ENCODE data around the gene KPTN.

The KPTN gene

DNA sequence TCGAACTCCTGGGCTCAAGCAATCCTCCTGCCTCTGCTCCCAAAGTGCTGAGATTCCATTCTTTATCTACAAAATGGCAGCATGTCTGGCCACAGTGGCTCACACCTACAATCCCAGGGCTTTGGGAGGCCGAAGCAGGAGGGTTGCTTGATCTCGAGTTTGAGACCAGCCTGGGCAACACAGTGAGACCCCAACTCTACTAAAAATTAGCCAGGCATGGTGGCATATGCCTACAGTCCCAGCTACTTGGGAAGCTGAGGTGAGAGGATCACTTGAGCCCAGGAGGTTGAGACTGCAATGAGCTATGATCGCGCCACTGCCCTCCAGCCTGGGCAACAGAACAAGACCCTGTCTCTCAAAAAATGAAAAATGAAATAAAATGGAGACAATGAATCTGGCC is 24.7 kb upstream of the KPTN start:
- DNase-seq = no peak

DNA sequence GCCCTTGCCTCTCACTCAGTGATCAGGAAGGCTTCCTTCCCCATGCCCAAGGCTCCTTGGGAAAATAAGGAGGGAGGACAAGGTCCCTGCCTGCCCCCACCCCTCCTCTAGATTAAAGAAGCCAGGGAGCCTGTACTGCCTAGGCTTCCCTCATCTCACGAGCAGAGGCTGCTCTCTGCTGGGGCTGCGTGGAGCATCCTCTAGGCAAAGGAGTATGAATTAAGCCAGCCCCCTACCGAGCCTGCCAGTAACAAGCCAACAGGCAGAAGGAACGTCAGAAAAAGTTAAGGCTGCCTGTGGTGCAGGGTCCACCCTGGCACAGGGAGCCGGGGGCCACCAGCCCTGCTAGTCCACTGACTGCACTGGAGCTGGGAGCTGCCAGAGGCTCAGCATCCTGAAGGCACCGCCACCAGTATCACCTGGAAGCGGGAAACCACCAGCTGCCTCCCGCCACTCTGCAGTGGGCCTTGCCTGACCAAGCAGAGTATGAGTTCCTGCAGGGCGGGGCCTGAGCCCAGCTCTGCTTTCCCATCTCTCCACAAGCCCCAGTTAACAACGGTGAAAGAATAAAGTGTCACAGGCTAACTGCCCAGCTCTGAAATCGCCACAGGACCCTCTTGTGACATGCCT is 24.0 kb upstream of the KPTN start:
- DNase-seq = no peak

DNA sequence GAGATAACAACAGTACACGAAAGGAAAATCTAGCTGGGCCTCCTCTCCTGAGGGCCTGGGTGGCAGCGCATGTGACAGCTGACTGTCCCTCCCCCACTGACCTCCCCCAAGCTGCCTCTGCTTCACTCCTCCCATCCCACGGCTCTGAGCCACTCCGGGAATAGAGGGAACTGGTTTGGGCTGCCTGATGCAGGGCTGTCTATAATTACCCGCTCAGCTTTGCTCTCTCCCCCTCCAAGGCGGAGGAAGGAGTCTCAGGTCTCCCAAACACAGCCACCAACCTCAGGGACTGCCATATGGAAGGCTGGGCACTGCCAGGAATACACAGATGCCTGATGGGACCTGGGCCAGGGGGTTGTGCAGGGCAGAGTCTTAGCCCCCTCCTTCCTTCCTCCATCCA is 23.0 kb upstream of the KPTN start:
- DNase-seq = no peak

DNA sequence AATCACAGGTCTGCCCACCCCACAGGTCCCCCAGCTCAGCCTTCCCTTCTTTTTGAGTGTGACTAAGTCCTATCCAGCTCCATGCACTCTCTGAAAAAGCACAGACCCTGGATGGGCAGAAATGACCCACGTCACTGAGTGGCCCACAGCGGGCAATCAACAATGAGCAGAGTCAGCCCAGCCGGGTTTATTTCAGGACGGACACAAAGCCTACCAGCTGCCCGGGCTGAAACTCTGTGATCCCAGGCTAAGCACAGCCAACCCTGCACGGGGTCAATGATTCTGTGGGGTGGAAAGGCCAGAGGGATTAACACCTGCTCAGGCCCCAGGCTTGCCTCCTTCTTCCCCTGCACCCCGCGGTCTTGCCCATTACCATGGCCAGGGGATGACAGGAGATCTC is 22.4 kb upstream of the KPTN start:
- DNase-seq = no peak

DNA sequence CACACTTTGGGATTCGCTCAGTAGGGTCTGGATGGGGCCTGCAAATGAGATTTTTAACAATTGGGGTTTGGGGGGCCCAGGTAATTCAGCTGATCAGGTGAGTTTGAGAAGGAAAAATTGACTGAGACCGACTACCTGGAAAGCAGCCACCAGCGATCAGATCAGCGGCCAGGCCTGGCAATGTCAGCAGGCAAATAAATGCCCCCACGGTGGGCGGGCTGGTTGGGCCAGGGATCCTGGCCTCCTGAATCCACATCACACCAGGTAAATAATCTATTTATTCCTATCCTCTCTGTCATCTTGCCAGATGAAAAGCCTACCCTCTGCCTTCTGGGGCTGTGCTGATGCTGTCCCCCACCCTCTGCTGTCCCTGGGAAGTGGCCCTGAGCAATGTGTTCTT is 21.5 kb upstream of the KPTN start:
- no peak for DNase-seq

DNA sequence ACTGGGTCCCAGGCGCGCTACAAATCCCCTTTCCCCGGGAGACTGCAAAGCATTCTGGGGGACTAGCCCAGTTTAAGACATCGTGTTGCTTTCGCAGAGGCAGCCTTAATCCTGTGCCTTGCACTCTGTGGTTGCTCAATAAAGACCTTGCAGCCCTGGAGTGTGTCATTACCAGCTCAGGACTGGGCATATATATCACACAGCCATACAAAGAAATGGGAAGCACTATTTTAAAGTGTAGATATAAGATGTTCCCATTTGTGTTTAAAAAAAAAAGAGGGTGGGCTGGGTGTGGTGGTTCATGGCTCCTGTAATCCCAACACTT is 19.8 kb upstream of the KPTN start:
- DNase-seq = no peak

DNA sequence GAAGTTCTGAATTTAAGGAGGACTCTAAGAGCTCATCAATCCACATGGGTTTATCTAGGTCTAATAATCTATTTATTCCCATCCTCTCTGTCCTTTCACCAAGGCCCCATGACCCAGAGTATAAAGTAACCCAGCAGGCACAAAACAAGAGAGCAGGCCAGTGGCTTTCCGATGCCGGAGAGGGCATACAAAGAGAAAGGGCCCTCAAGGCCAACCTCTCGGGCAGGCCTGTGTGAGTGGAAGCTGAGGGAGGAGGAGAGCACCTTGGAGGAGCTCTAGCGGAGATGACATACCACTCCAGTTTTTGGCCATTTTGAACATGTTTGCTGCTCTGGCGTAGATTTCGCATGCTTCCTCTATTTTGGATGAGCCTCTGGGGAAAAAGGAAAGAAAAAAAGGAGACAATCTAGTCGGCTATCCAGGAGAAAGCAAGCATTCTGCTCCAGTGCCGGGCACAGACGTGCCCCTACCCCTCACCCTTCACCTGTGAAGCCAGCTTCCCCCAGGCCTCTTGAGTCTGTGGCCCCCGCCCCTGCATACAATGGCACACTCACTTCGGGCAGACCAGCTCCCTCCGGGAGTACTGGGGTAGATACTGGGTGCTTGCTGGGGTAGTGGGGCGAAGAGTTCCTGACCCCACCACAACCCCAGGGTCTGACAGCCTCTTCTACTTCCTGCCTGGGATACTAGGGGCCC is 19.3 kb upstream of the KPTN start:
- DNase-seq = no peak

DNA sequence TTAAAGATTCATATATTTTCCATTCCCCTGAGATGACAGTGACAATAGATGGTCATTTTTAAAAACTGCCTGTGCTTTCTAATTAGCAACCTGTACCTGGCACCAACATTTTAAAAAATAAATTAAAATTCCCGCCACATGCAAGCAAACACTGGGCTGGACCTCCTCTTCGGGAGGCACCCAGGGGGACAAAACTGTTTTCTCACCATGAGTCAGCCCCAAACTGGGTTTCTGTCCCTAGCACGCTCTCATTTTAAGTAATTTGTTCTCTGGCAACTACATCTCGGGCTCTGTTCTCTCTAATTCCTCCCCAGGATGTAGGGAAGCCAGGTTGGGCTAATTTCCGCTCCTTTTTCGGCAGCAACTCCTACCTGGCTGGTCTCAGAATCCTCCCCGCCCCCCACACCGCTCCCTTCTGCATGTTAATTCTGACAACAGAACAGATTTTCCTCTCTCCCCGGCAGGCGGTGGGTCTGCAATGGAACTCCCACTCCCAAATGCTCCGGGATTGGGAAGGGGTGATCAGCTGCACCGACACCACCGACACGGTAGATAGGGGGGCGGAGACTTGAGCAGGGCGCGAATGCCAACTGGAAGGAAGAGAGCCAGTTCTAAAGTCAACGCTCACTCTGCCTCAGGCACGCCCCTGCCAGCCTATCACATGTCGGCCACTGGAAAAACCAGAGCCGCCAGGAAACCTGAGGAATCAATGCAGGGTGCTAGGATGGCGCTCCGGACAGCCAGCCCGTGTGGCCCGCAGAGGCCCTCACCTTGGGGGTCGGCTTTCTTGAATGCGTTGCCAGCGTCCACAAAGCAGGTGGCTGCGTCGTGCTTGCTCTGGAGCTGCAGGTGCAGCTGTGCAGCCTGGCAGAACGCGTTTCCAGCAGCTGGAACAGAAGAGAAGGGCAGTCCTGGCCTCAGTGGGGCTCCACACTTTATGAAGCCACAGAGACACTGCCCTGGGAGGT is 16.1 kb upstream of the KPTN start:
- no peak for DNase-seq

DNA sequence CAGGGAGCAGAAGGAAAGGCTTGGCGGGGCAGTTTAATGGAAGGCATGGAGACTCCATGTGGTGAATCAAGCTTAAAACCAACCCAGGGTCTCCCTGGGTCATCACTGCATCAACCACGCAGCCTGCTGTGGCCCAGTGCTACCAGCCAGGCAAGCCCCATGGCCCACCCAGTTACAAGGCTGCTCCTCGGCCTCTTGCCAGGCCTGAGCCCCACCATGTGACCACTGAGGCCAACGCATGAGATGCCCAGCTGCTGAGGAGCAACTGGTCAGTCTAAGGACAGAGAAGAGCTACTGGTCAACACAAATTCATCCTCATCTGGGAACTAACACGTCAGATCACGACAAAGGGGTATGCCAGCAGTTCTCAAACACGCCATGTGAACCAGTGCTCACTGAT is 15.4 kb upstream of the KPTN start:
- no peak for DNase-seq

DNA sequence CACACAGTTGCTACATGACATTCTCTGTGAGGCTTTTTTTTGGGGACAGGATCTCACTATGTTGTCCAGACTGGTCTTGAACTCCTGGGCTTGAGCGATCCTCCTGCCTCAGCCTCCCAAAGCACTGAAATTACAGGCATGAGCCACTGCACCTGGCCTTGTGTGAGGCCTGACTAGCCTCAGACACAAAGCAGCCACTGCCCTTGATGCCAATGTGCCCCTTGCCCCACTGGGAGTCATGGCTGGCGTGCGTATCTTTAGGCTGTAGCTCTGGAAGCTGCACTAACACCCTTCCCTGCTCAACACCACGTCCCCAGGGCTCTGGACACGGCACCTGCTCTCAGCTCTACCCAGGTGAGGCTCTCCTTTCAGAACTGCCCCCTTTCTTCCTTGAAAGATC is 14.5 kb upstream of the KPTN start:
- DNase-seq = no peak

DNA sequence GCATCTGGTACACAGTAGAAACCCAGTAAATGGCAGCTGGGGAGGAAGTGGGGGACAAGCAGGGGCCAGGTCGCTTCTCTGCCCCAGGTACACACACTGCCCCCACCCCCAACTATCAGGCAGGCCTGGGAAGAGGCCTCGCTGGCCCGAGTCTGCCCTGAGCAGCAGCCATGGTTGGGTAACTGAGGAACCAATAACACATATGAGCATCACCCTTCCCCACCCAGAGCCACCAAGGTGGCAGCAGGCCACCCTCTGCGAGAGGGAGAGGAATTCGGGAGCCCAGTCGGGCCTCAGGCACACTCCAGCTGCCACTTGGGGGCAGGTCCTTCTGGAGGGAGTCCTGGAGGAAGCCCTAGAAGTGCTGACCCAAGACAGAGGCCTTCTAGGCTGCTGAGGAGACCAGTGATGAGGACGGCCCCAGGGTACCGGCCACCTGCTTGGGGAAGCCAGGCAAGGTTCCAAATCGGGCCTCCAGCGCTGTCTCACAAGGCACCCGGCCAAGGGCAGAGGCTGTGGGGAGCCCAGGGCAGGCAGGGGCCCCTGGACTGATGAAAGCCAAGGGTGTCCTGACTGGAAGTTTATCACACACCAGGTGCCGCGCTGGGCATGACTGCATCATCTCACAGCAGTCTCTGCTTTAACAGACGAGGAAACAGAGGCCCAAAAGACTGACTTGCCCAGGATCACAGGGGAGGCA is 14.0 kb upstream of the KPTN start:
- DNase-seq = no peak

DNA sequence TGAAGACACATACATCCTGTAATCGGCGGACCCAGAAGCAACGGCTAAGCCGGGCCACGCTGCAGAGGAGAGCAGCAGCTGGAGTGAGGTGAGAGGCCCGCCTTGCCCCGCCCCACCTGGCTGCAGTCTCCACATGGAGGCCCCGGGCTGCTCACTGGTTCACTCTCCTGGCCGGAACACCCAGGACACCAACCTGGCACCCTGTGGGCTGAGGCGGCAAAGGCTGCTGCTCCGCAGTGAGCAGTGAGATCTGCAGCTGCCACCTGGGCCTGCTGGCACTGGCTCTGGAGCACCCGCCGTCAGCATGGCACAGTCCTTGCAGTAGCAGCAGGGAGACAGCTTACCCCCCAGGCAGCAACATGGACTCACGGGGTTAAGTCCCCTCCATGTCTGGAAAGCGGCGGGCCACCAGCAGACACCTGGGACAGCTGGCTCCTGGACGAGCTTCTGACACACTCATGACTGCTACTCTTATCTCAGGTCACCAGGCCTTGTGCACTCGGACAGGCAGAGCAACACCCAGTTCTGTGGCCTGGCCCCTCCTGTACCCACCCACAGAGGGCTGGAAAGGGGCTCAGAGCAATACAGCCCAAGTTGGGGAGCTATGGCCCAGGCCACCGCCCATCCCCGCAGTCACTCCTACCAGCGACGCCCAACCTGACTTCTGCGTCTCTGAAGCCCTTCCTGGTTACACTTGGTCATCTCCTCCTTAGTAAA is 13.2 kb upstream of the KPTN start:
- DNase-seq = no peak

DNA sequence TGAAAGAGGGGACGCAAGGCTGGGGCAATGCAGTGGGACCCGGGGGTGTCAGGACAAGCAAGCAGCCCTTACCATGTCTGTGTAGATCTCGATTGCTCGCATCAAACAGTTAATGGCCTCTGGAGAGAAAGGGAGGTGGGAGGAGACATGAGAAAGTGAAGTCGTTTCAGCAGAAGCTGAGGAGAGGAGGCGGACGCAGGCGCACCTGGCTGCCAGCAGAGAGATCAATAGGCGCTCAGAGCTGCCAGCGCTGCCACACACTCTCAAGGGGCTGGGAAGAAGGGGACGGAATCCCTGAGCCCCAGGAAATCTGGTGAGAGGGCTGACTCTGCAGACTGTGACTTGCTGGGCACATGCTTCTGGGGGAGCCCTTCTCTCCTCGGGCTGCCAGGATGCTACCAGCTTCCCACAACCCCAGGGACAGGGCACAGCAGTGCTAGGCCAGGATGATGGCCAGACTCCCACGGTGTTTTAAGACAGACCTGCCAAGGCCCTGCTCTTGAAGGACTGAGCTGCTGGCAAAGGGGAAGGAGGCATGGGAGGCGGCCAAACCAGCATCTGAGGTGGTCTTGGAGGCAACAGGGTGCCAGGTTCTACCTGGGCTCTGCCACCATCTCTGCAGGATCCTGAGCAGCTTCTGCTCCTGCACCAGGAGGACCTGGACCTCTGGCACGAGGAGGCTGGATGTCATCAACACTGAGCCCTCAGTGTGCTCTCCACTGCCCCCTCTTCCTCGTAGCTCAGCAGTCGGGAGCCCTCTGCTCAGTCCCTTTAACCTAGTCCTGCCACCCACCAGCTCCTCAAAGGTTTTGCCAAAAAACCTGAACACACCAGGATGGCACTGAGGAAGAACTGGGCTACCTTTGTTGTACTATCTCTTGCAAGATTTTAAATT is 11.7 kb upstream of the KPTN start:
- DNase-seq = no peak

DNA sequence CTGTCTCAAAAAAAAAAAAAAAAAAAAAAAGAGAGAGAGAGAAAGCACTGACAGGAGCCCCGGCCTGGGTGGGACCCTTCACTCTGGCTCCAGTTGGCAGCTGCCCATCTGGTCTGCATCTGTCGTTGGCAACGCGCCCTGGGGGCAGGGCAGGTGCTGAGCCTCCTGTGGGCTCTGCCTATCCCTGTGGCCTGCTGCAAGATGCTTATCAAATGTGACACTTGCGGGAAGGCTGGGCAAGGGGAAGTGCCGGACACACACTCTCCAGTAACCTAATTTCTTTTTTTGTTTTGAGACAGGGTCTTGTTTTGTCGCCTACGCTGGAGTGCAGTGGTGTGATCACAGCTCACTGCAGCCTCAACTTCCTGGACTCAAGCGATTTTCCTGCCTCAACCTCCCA is 10.7 kb upstream of the KPTN start:
- no peak for DNase-seq

DNA sequence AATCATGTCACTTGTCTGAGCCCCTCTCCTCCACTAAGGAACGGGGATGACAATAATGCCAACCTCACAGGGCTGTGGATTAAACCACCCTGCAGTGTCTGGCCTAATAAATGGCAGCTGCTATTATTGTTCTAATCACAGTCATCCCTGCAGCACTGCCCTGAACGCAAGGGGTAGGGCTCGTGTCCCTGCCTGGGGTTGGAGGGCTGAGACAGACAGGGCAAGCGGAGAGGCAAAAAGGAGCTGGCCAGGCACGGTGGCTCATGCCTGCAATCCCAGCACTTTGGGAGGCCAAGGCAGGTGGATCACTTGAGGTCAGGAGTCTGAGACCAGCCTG is 10.2 kb upstream of the KPTN start:
- no peak for DNase-seq

DNA sequence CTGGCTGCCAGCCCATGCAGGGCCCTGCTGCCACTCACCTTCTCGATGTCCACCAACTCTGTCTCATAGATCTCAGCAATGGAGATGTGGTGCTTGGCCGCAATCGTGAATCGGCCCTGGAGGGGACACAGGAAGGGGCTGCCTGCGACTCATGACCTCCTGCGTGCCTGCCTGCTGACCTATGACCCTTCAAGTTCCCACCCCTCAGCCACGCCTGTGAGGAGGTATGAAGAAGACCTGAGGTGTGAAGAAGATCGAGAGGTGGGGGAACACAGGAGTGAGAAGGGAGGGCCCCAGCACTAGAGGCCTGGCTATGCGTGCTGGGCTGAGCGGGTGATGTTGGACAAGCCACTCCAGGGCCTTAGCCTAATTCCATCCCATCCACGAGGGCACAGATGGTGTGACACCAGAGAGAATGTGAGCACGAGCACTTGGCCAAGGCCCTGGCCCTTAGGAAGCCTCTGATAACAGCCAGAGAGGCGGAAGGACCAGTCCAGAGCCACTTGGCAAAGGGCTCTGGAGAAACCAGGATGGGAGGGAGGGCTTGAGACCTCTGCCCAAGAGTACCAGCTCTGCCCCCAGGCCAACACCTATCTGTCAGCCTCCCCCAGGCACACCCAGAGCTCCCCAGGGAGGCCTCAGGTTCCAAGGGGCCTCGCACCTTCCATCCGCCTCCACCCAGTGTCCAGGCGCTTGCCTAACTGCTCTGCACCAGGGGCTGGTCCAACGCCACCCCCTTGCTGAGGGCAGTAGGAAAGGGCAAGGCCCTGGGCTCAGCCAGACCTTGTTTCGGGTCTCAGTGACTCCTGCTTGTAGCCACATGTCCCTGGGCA is 9.6 kb upstream of the KPTN start:
- no peak for DNase-seq

DNA sequence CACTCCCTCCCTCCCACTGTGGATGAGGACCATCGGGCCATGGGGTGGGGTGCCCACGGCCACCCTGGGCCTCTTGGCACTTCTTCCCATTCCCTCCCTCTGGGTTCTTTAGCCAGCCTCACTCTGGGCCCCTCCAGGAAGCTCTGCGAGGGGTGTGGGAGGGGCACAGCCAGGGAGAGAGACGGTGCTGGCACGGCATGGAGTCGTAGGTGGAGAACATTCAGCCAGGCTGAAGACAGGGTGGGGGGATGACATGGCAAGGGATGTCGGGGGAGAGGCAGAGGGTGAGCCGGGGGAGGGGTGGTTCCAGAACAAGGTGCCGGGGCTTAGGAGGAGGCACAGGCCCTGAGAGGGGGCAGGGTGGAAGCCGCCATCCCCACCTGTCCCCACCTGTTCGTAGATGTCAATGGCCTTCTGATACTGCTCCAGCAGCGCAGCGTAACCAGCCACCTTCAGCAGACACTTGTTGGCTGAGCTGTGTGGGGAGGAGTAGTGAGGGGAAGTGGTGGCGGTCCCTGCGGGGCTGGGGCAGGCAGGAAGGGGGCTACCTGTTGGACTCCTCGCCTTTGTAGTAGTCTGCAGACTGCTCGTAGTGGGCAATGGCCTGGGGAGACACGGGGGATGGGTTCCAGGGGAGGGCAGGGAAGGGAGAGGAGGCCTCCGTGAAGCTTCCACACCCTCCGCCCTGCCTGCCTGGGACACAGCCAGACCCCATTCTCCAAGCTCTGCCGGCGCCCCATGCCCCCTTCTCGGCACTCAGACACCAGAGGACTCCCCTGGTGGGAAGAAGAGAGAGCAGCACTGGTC is 8.8 kb upstream of the KPTN start:
- no peak for DNase-seq

DNA sequence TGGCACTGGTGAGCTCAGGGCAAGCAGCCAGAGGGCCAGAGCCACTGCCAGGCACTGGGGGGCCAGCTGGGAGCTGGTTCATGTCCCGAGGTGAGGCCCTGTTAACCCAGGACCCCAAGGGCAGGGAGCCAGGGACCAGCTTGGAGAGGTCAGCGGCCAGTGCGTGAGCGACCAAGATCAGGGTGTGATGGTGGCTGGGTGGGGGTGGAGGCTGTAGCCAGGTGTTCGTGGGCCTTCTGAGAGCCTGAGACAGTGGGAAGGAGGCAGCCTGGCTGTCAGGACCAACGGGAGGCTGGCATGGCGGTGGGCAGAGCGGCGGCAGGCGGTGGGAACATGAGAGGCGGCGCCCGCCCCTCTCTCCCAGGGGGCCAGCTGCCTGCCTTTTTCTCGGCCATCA is 8.1 kb upstream of the KPTN start:
- DNase-seq = no peak

DNA sequence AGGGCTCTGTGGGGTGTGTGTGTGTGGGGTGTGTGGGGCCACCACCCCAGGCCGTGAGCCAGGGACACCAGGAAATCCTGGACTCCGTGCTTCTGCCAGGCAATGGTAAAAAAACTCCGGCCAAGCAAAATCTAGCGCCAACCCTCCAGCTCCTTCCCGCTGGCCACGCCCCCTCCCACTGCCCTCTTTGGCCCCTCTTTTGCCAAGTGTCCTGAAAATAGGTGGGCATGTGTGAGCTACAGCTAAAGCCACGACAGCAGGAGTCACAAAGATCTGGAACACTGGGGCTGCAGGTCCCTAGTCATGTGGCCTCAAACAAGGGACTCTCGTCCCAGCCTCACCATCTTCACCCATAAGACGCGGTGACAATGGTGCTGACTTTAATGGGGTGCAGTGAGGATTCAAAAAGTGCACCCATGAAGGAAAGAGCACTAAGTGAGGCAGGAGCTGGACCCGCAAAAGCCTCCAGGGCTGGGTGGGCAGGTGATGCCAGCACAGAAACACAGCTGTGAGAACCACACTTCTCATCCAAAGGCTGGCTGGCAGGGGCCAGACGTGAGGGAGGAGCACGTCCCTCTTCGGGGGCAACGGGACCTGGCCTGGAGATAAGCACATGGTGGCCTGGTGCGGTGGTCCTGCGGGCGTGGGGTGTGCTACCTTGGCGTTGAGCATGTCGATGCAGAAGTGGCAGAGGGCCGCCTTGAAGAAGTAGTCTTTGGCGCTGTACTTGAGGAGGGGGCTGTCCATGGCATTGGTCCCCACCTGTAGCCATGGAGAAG is 7.5 kb upstream of the KPTN start:
- DNase-seq = no peak
